Ectodermal cell (in vitro differentiated cells): ENCODE results near the gene HNRNPU.

ENCODE experiments used
- H3K27ac ChIP-seq: 2 replicates; pipeline ENCODE4 v1.7.0; 2013; ENCODE audit warnings: mild to moderate bottlenecking, low read depth, low read length; ENCODE audit not compliant: insufficient read depth, poor library complexity, severe bottlenecking
- H3K27me3 ChIP-seq: 2 replicates; pipeline ENCODE4 v1.7.0; 2013; ENCODE audit warnings: mild to moderate bottlenecking, low read length; ENCODE audit not compliant: insufficient read depth, control insufficient read depth, poor library complexity, severe bottlenecking
- H3K36me3 ChIP-seq: one replicate; pipeline ENCODE4 v1.7.0; 2013; ENCODE audit warnings: low read length; ENCODE audit not compliant: control insufficient read depth, insufficient read depth
- H3K4me1 ChIP-seq: one replicate; pipeline ENCODE4 v1.7.0; 2013; ENCODE audit warnings: low read length; ENCODE audit not compliant: control insufficient read depth, insufficient read depth
- H3K4me3 ChIP-seq: 2 replicates; pipeline ENCODE4 v1.7.0; 2013; ENCODE audit warnings: low read depth, low read length, control low read depth; ENCODE audit not compliant: insufficient read depth
- H3K9me3 ChIP-seq: 2 replicates; pipeline ENCODE4 v1.7.0; 2013; ENCODE audit warnings: mild to moderate bottlenecking, low read length, moderate library complexity; ENCODE audit not compliant: control insufficient read depth
- WGBS, 2 experiments: methylation state at CpG; one replicate each; pipeline ENCODE4 v1.1.7; 2013; ENCODE audit warnings: missing lambda C conversion rate in 2 of 2; 5-methylcytosine and 5-hydroxymethylcytosine counted together

The HNRNPU gene

DNA sequence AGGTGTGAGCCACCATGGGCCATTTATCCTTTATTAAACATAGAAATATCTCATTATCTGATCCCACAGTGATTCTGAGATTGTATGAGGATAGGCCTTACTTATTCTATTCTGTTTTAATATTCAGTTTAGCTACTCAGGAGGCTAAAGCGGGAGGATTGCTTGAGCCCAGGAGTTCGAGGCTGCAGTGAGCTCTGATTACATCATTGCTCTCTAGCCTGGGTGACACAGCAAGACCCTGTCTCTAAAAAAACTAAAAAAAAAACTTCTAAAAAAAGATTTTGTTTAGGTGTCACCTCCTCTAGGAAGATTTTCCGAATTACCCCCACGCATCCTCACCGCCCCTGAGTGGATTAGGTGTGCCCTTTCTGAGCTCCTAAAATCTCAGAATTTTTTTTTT is 14.3 kb upstream of the HNRNPU start:
- no peaks in the 10 kb centered on the region for H3K36me3 ChIP-seq
- 91 to 92% methylated on average over 5 of the region's 5 CpGs for WGBS, 2 experiments
- no peaks in the 10 kb centered on the region for H3K27me3 ChIP-seq
- peaks cover 10% of the 10 kb centered on the region for H3K4me1 ChIP-seq
- H3K9me3 ChIP-seq: no peaks in the 10 kb centered on the region
- H3K27ac ChIP-seq: no peak overlapping the region
- H3K4me3 ChIP-seq: no peak overlapping the region

DNA sequence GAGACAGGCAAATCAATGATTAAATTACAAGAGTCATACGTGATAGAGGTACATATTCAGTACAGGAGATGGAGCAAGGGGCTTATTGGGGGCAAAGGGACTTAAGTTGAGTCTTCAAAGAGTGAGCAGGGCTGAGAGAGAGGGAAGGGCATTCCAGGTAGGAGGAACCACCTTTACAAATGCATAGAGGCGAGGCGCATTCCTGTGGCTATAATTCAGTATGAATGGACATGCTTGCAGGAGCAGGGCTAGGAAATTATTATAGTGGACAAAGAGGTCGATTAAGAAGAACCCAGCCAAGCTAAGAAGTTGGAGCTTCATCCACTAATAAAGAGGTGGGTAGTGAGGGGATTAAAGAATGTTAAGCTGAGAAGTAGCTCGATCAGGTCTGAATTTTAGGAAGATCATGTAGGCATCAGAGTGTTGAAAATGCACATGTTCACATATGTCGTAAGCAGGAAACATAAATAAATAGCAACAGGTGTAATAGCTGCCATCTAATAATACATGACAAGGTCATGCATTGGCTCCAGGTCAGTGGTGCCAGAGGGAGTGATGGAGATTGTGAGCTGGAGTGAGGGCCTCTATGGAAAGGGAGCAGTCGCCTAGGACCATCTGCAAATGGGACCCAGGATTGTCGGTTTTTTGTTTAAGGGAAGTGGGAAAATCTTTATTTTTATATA is 12.0 kb upstream of the HNRNPU start:
- H3K4me3 ChIP-seq: no peak overlapping the region
- 93 to 94% methylated on average over 7 to 8 of the region's 8 CpGs for WGBS, 2 experiments
- no peaks in the 10 kb centered on the region for H3K9me3 ChIP-seq

DNA sequence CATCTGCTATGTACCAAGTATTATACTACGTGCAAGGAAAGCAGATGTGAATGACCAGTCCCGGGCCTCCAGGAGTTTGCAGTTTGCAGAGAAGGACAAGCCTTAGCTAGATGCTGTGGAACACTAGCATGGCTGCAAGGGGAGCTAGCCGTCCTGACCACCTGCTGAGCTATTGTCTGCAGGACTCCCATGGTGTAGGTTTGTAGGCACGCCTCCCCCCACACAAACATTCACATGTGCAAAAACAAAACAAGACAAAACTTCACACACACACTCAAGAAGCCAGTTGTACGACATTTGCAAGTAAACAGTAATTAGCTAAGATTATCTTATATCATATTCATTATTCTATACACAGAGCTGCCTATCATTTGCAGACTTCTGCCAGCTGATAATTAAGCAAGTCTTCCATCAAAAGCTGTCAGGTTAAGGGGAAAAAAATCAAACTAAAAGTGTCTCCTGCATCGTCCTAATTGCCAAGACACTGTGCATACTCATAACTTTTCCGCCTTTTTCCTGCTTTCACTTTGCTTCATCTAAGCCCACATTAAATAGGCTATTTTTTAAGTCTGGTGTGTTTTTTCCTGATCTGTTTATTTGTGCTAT is 10.7 kb upstream of the HNRNPU start:
- Histone ChIP-seq H3K27ac (no peak overlapping the region), H3K4me3 (no peak overlapping the region), H3K36me3 (no peaks in the 10 kb centered on the region), H3K9me3 (no peaks in the 10 kb centered on the region), H3K4me1 (peaks cover 6% of the 10 kb centered on the region), H3K27me3 (no peaks in the 10 kb centered on the region)
- WGBS, 2 experiments: 27 to 37% methylated on average over 6 to 7 of the region's 7 CpGs

More for the DNA sequence above, 12.0 kb upstream of the HNRNPU start:
- H3K4me1 ChIP-seq: peaks cover 6% of the 10 kb centered on the region
- no peaks in the 10 kb centered on the region for H3K27me3 ChIP-seq
- no peaks in the 10 kb centered on the region for H3K36me3 ChIP-seq
- H3K27ac ChIP-seq: no peak overlapping the region

DNA sequence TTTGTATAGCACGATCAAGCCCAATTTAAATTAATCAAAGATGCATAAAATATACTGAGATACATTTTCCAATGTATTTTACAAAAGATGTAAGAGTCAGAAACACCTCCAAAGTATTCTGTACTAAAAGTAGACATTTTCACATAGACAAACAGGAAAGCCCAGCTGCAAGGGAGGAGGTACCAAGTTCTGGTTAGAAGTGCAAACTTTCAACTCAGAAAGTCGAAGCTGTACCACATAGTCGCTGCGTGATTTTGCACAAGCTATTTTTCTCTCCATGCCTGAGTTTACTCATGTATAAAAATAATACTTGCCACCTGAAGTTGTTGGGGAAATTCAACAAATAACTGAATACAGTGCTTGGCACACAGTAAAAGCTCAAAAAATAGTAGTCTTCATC is 5.6 kb upstream of the HNRNPU start:
- Histone ChIP-seq H3K27me3 (no peaks in the 10 kb centered on the region), H3K9me3 (no peaks in the 10 kb centered on the region), H3K27ac (no peak overlapping the region), H3K36me3 (no peaks in the 10 kb centered on the region), H3K4me1 (peaks cover 8% of the 10 kb centered on the region), H3K4me3 (no peak overlapping the region)
- WGBS, 2 experiments: 97 to 98% methylated on average over 3 of the region's 4 CpGs

DNA sequence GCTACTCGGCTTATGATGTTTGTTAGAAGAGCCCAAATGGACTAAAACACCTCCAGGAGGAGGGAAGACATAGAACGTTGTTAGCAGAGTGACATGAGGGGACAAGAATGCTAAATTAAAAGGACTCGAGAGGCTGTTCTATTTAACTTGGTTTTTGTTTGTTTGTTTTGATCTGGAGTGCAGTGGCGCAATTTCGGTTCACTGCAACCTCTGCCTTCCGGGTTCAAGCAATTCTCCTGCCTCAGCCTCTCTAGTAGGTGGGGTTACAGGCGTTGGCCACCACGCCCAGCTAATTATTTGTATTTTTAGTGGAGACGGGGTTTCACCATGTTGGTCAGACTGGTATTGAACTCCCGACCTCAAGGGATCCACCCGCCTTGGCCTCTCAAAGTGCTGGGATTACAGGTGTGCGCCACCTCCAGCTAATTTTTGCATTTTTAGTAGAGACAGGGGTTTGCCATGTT is 5.1 kb upstream of the HNRNPU start:
- Histone ChIP-seq H3K27ac (no peak overlapping the region), H3K4me1 (peaks cover 7% of the 10 kb centered on the region), H3K27me3 (no peaks in the 10 kb centered on the region), H3K4me3 (no peak overlapping the region), H3K9me3 (no peaks in the 10 kb centered on the region), H3K36me3 (no peaks in the 10 kb centered on the region)
- WGBS, 2 experiments: 92 to 93% methylated on average over 12 of the region's 12 CpGs

DNA sequence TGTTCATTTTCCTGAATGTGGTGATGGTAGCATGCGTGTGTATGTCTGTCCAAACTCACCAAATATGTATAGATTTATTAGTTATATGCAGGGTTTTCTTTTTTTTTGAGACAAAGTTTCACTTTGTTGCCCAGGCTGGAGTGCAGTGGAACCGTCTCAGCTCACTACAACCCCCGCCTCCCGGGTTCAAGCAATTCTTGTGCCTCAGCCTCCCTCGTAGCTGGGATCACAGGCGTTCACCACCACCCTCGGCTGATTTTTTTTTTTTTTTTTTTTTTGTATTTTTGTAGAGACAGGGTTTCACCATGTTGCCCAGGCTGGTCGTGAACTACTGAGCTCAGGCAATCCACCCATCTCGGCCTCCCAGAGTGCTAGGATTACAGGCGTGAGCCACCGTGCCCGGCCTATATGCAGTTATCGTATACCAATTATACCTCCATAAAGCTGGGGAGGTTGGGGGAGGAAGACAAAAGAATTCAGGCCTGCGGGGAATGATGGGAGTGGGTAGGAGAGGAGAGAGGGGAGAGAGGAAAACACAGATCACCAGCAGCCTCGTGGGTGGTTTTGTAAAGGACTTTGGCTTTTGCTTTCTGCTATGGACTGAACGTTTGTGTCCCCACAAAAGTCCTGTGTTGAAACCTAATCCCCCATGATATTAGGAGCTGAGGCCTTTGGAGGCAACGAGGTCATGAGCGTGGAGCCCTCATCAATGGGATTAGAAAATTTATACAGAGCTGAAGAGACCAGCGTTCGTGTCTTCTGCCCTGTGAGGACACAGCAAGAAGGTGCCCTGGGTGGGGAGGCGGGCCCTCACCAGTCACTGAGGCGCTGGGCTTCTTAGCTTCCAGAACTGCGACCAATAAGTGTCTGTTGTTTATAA is 4.4 kb upstream of the HNRNPU start:
- H3K36me3 ChIP-seq: no peaks in the 10 kb centered on the region
- no peak overlapping the region for H3K4me3 ChIP-seq
- no peaks in the 10 kb centered on the region for H3K9me3 ChIP-seq
- 85 to 86% methylated on average over 19 to 23 of the region's 23 CpGs for WGBS, 2 experiments
- H3K4me1 ChIP-seq: peaks cover 7% of the 10 kb centered on the region
- peak overlapping the region; percentile 32 for H3K27ac ChIP-seq
- no peaks in the 10 kb centered on the region for H3K27me3 ChIP-seq

DNA sequence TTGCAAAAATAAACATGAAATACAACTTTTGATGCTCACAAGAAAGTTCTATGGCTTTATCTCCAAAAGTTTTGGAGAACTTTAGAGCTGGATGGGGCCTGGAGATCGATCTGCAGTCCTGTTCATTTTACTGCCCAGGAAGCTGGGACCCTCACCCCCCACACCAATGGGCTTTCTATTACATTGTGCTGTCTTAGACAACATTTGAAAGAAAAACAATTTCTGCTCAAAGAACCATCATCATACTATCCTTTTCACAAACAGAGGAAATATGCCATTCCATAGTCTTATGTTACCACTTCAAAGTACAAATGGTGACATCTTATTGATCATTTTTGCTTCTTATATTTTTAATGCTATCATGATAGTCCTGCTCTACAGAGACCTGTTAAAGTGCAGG is 2.0 kb upstream of the HNRNPU start:
- Histone ChIP-seq H3K4me1 (peaks cover 7% of the 10 kb centered on the region), H3K27me3 (no peaks in the 10 kb centered on the region), H3K36me3 (no peaks in the 10 kb centered on the region), H3K4me3 (no peak overlapping the region), H3K9me3 (no peaks in the 10 kb centered on the region), H3K27ac (no peak overlapping the region)
- WGBS, 2 experiments: 94 to 100% methylated on average over 1 of the region's 1 CpG

DNA sequence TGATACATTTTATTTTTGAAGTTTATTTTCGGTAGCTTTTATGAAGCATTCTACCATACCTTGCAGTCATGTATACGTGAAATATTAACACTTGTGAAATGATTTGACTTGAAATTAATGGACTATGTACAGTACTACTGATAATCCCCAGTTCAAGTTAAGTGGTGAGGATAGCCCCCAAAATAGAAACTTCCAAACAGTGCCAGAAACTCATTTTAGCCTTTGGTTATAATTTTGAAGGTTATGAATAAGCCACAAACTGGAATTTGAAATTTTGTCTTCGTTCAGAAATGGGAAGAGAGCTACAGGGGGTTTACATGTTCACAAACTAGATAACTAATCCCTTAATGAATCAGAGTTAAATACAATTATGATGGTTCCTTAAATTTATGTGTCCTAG is 1.5 kb upstream of the HNRNPU start:
- no peaks in the 10 kb centered on the region for H3K36me3 ChIP-seq
- no peak overlapping the region for H3K4me3 ChIP-seq
- H3K27me3 ChIP-seq: no peaks in the 10 kb centered on the region
- H3K9me3 ChIP-seq: no peaks in the 10 kb centered on the region
- peaks cover 7% of the 10 kb centered on the region for H3K4me1 ChIP-seq
- WGBS, 2 experiments: 50 to 93% methylated on average over 2 of the region's 3 CpGs
- H3K27ac ChIP-seq: no peak overlapping the region

DNA sequence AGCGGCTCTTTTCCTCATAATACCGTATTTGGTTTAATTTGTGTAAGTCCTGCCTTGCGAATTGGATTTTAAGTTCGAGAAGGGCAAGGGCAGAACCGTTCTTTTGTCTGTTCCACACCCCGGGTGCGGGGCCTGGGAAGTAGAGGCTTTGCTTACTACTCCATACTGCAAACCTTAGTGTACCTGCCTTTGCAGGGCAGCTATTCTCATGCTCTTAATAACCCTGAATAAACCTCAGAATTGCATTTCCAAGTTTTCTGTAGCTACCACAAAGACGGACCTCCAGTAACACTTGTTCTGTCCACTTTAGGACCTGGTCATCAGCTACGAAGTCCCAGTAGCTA is 657 bp upstream of the HNRNPU start:
- 14 to 16% methylated on average over 9 of the region's 9 CpGs for WGBS, 2 experiments
- Histone ChIP-seq H3K27me3 (no peaks in the 10 kb centered on the region), H3K4me3 (peak overlapping the region; percentile 96), H3K36me3 (peaks cover 5% of the 10 kb centered on the region), H3K27ac (peak overlapping the region; percentile 98), H3K9me3 (no peaks in the 10 kb centered on the region), H3K4me1 (peaks cover 7% of the 10 kb centered on the region)
